Measurements from ENCODE around the gene KRTAP4-16. TPM values are rescaled to one million over a fixed set of nuclear protein-coding genes. Genes with fewer than 3 reads are reported as not detected.
"Not testable (repeated sequence)": the region's sequence is repeated elsewhere in the genome, so short reads cannot be mapped to it uniquely, and the experiment has no call there.

Gene KRTAP4-16
- total and polyA plus RNA-seq, 2 donors (not counting 3 experiments of a cell fraction or from before 2014, with no cell fraction given) = not detected

DNA sequence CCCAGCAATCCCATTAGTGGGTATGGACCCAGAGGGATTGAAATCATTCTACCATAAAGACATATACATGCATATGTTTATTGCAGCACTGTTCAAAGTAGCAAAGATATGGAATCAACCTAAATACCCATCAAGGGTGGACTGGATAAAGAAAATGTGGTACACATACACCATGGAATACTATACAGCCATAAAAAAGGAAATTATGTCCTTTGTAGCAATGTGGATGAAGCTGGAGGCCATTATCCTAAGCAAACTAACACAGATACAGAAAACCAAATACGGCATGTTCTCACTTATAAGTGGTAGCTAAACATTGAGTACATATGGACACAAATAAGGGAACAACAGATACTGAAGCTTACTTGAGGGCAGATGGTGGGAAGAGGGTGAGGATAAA, 44.5 kb downstream of the KRTAP4-16 start:
- no peak for TF ChIP-seq MYC (IDR thresholded peaks at IDR 0.05; ENCODE audit: low read depth, low read length)
- TF ChIP-seq FOS (IDR thresholded peaks at IDR 0.05; ENCODE audit: borderline replicate concordance, insufficient read depth, low read length) = no peak
- TF ChIP-seq EZH2 (IDR thresholded peaks at IDR 0.05; ENCODE audit: borderline replicate concordance, low read depth, low read length, severe bottlenecking) = no peak
- no peak for TF ChIP-seq POLR2AphosphoS5 (IDR thresholded peaks at IDR 0.05; ENCODE audit: insufficient read depth, low read depth, low read length)
- TF ChIP-seq JUN (IDR thresholded peaks at IDR 0.05; ENCODE audit: borderline replicate concordance, insufficient read depth, insufficient read length, low read depth) = no peak
- TF ChIP-seq, protein P1, sequence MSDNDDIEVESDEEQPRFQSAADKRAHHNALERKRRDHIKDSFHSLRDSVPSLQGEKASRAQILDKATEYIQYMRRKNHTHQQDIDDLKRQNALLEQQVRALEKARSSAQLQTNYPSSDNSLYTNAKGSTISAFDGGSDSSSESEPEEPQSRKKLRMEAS (IDR thresholded peaks at IDR 0.05; ENCODE audit: insufficient read depth, insufficient read length) = no peak
- TF ChIP-seq, protein P2, sequence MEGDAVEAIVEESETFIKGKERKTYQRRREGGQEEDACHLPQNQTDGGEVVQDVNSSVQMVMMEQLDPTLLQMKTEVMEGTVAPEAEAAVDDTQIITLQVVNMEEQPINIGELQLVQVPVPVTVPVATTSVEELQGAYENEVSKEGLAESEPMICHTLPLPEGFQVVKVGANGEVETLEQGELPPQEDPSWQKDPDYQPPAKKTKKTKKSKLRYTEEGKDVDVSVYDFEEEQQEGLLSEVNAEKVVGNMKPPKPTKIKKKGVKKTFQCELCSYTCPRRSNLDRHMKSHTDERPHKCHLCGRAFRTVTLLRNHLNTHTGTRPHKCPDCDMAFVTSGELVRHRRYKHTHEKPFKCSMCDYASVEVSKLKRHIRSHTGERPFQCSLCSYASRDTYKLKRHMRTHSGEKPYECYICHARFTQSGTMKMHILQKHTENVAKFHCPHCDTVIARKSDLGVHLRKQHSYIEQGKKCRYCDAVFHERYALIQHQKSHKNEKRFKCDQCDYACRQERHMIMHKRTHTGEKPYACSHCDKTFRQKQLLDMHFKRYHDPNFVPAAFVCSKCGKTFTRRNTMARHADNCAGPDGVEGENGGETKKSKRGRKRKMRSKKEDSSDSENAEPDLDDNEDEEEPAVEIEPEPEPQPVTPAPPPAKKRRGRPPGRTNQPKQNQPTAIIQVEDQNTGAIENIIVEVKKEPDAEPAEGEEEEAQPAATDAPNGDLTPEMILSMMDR (IDR thresholded peaks at IDR 0.05; ENCODE audit: extremely low read depth in 1 of 2, insufficient read depth in 1 of 2, low read depth in 1 of 2, low read length in 2 of 2) = no peak
- no peak for TF ChIP-seq GATA2 (IDR thresholded peaks at IDR 0.05; ENCODE audit: insufficient read depth, insufficient read length, low read depth, low read length)
- no peak for TF ChIP-seq POLR2A (IDR thresholded peaks at IDR 0.05; ENCODE audit: low read depth, low read length)
- no peak overlapping the region for H2AFZ ChIP-seq (ENCODE audit: low read depth, low read length)
- H4K20me1 ChIP-seq (replicated peaks; ENCODE audit: control insufficient read depth, extremely low read depth, insufficient read depth, low read length) = no peaks in the 10 kb centered on the region
- FAIRE-seq = no peak
- dilution Hi-C loops (cut with MboI; ENCODE audit: extremely low pct_ligation_motif_present, low sequenced_read_pairs) = no loop called here
- DNase-seq (ENCODE audit: low read depth, low spot score) = no peak
- no peak overlapping the region for H3K9ac ChIP-seq (replicated peaks; ENCODE audit: extremely low read depth, insufficient read depth, low read length)
- no peaks in the 10 kb centered on the region for H3K36me3 ChIP-seq (ENCODE audit: control insufficient read depth in 2 of 2, extremely low read depth in 1 of 2, insufficient read depth in 2 of 2, low read length in 2 of 2)
- intact Hi-C loops (cut with micrococcal nuclease) = no loop called here
- H3K27me3 ChIP-seq (ENCODE audit: control insufficient read depth in 2 of 2, insufficient read depth in 2 of 2, low read length in 2 of 2) = peaks cover 6 to 12% of the 10 kb centered on the region in 2 experiments
- no peak overlapping the region for H3K27ac ChIP-seq (ENCODE audit: insufficient read depth, low read depth, low read length)
- H3K4me2 ChIP-seq (ENCODE audit: insufficient read depth, low read length) = no peak overlapping the region
- H3K4me3 ChIP-seq (replicated peaks in 1 of 3; ENCODE audit: insufficient read depth in 1 of 3, low read depth in 1 of 3, low read length in 3 of 3) = no peak overlapping the region
- no peaks in the 10 kb centered on the region for H3K79me2 ChIP-seq (ENCODE audit: control insufficient read depth, insufficient read depth, low read length)
- no peaks in the 10 kb centered on the region for H3K9me3 ChIP-seq (replicated peaks; ENCODE audit: control insufficient read depth, insufficient read depth, low read length)
- ChIA-PET POLR2A (no interaction called here), CTCF (no interaction called here)
- no peaks in the 10 kb centered on the region for H3K4me1 ChIP-seq (ENCODE audit: control insufficient read depth, extremely low read depth, insufficient read depth, low read length)
- no TSS peak for BruUV-seq (replicated peaks)
- H3K9me1 ChIP-seq (replicated peaks; ENCODE audit: control insufficient read depth, extremely low read depth, insufficient read depth, low read length) = no peaks in the 10 kb centered on the region

DNA sequence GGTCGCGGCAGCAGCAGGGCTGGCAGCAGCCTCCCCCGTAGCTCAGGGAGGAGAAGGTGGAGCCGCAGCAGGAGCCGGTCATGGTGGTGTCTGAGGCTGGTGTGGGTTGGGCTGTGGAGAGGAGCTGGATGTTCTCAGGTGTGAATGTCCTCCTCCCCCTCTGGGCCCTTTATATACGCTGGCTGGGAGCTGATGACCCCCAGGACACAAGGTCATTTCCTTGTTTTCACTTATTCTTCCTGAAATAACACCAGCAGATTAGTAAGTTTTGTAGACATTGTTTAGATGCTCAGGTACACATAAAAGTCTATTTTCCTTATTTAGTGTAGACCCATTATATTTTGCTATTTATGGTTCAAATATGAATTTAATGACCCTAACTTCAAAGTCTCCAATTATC, 46.9 kb downstream of the KRTAP4-16 start, which contains the start of gene KRTAP2-2:
KRTAP2-2 (minus strand) TSS at position 101 of the 400 bp plus-strand sequence; CDS start at position 82, 19 bp downstream.
- H3K4me2 ChIP-seq (ENCODE audit: insufficient read depth, low read length); H4K20me1 ChIP-seq (replicated peaks; ENCODE audit: control insufficient read depth, extremely low read depth, insufficient read depth, low read length); H2AFZ ChIP-seq (ENCODE audit: low read depth, low read length); H3K9me1 ChIP-seq (replicated peaks; ENCODE audit: control insufficient read depth, extremely low read depth, insufficient read depth, low read length); FAIRE-seq; DNase-seq (ENCODE audit: low read depth, low spot score); H3K4me3 ChIP-seq (replicated peaks in 1 of 3; ENCODE audit: insufficient read depth in 1 of 3, low read depth in 1 of 3, low read length in 3 of 3); BruUV-seq (replicated peaks); H3K27me3 ChIP-seq (ENCODE audit: control insufficient read depth in 2 of 2, insufficient read depth in 2 of 2, low read length in 2 of 2); CTCF ChIA-PET; H3K9ac ChIP-seq (replicated peaks; ENCODE audit: extremely low read depth, insufficient read depth, low read length); POLR2A ChIA-PET; dilution Hi-C loops (cut with MboI; ENCODE audit: extremely low pct_ligation_motif_present, low sequenced_read_pairs); H3K79me2 ChIP-seq (ENCODE audit: control insufficient read depth, insufficient read depth, low read length); intact Hi-C loops (cut with micrococcal nuclease); H3K36me3 ChIP-seq (ENCODE audit: control insufficient read depth in 2 of 2, extremely low read depth in 1 of 2, insufficient read depth in 2 of 2, low read length in 2 of 2); H3K9me3 ChIP-seq (replicated peaks; ENCODE audit: control insufficient read depth, insufficient read depth, low read length); H3K4me1 ChIP-seq (ENCODE audit: control insufficient read depth, extremely low read depth, insufficient read depth, low read length); H3K27ac ChIP-seq (ENCODE audit: insufficient read depth, low read depth, low read length): not testable (repeated sequence)

DNA sequence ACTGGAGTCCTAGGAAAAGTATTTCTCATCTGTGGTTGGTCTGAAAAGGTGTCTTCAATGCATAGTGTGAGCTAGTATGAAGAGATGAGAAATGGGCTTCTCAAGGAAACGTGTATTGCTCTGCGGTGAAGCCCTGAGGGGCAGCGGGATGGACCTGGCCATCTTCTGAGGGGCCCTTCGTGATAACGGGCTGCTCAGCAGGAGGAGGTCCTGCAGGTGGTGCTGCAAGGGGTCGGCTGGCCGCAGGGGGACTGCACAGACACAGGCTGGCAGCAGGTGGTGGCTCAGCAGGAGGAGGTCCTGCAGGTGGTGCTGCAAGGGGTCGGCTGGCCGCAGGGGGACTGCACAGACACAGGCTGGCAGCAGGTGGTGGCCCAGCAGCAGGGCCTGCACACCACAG, 47.5 kb downstream of the KRTAP4-16 start:
- DNase-seq (ENCODE audit: low read depth, low spot score); CTCF ChIA-PET; H3K9me3 ChIP-seq (replicated peaks; ENCODE audit: control insufficient read depth, insufficient read depth, low read length); FAIRE-seq; H3K9me1 ChIP-seq (replicated peaks; ENCODE audit: control insufficient read depth, extremely low read depth, insufficient read depth, low read length); H3K36me3 ChIP-seq (ENCODE audit: control insufficient read depth in 2 of 2, extremely low read depth in 1 of 2, insufficient read depth in 2 of 2, low read length in 2 of 2); POLR2A ChIA-PET; dilution Hi-C loops (cut with MboI; ENCODE audit: extremely low pct_ligation_motif_present, low sequenced_read_pairs); H3K4me1 ChIP-seq (ENCODE audit: control insufficient read depth, extremely low read depth, insufficient read depth, low read length); H3K9ac ChIP-seq (replicated peaks; ENCODE audit: extremely low read depth, insufficient read depth, low read length); H3K4me2 ChIP-seq (ENCODE audit: insufficient read depth, low read length); H3K79me2 ChIP-seq (ENCODE audit: control insufficient read depth, insufficient read depth, low read length); H4K20me1 ChIP-seq (replicated peaks; ENCODE audit: control insufficient read depth, extremely low read depth, insufficient read depth, low read length); H3K27ac ChIP-seq (ENCODE audit: insufficient read depth, low read depth, low read length); intact Hi-C loops (cut with micrococcal nuclease); BruUV-seq (replicated peaks); H3K27me3 ChIP-seq (ENCODE audit: control insufficient read depth in 2 of 2, insufficient read depth in 2 of 2, low read length in 2 of 2); H3K4me3 ChIP-seq (replicated peaks in 1 of 3; ENCODE audit: insufficient read depth in 1 of 3, low read depth in 1 of 3, low read length in 3 of 3); H2AFZ ChIP-seq (ENCODE audit: low read depth, low read length): not testable (repeated sequence)
